WTC11 (cell line): ENCODE data around the gene HMGCL. TPM values are rescaled to one million over a fixed set of nuclear protein-coding genes. Genes with fewer than 3 reads are reported as not detected.
A peak's percentile ranks its signal among the peaks of the same experiment; 100 is the strongest.

Experiments
- ATAC-seq: fragments of 200-7000 bp; cut with Tn5 transposase; 2 replicates; pipeline ENCODE4 v1.10.0; 2021; ENCODE audit warnings: mild to moderate bottlenecking, moderate library complexity
- CTCF ChIA-PET: fragments of 300-600 bp; sonication (Branson Sonifier 250); formaldehyde crosslinking; loops from one replicate; lab custom pipeline; 2021; ENCODE audit warnings: antibody characterized with exemption; lab: Charles Lee
- POLR2A ChIA-PET: fragments of 350-600 bp; sonication (Branson Sonifier 250); formaldehyde crosslinking; loops from one replicate; lab custom pipeline; 2021; ENCODE audit warnings: antibody characterized with exemption; lab: Charles Lee
- DNase-seq: peaks from one replicate; pipeline ENCODE4 v3.0.0; 2021; ENCODE audit warnings: low spot score
- H3K27ac Mint-ChIP-seq: 2 replicates; pipeline ENCODE4 v1.8.0; 2021; ENCODE audit warnings: mixed read lengths
- H3K27me3 Mint-ChIP-seq: 2 replicates; pipeline ENCODE4 v1.8.0; 2021; ENCODE audit warnings: low read depth, mild to moderate bottlenecking, moderate library complexity, mixed read lengths
- H3K36me3 Mint-ChIP-seq: 2 replicates; pipeline ENCODE4 v1.8.0; 2021; ENCODE audit warnings: mixed read lengths
- H3K4me1 Mint-ChIP-seq: 2 replicates; pipeline ENCODE4 v1.8.0; 2022; ENCODE audit warnings: mixed read lengths
- H3K4me3 Mint-ChIP-seq: 2 replicates; pipeline ENCODE4 v1.8.0; 2021; ENCODE audit warnings: mild to moderate bottlenecking, moderate library complexity, mixed read lengths
- H3K9me3 Mint-ChIP-seq: 2 replicates; pipeline ENCODE4 v1.8.0; 2021; ENCODE audit warnings: mixed read lengths
- CBFB ChIP-seq: sonication (generic); formaldehyde crosslinking; IDR thresholded peaks from 2 replicates; pipeline ENCODE4 v1.8.1; 2022; ENCODE audit warnings: mild to moderate bottlenecking, low read depth, missing genetic modification reagents
- FOXP1 ChIP-seq: sonication (generic); formaldehyde crosslinking; IDR thresholded peaks from 2 replicates; pipeline ENCODE4 v1.8.0; 2022; ENCODE audit warnings: missing genetic modification reagents, mild to moderate bottlenecking, moderate library complexity, borderline replicate concordance
- HMGA2 ChIP-seq: fragments of 250-450 bp; sonication (Bioruptor Pico); IDR thresholded peaks from 2 replicates; pipeline ENCODE4 v1.4.0; 2021; ENCODE audit warnings: mild to moderate bottlenecking, moderate library complexity
- NFATC4 ChIP-seq: fragments of 250-450 bp; sonication (Bioruptor Pico); IDR thresholded peaks from 2 replicates; pipeline ENCODE4 v1.9.0; 2021; ENCODE audit warnings: mild to moderate bottlenecking
- RORB ChIP-seq: fragments of 250-450 bp; sonication (Bioruptor Pico); IDR thresholded peaks from 2 replicates; pipeline ENCODE4 v1.9.0; 2021; ENCODE audit warnings: mild to moderate bottlenecking
- SMAD4 ChIP-seq: sonication (generic); formaldehyde crosslinking; IDR thresholded peaks from 2 replicates; pipeline ENCODE4 v1.8.0; 2022; ENCODE audit warnings: mild to moderate bottlenecking, missing genetic modification reagents
- SOX15 ChIP-seq: fragments of 250-450 bp; sonication (Bioruptor Pico); IDR thresholded peaks from 2 replicates; pipeline ENCODE4 v1.9.0; 2021; ENCODE audit warnings: mild to moderate bottlenecking
- SP1 ChIP-seq: sonication (generic); formaldehyde crosslinking; conservative IDR thresholded peaks from 2 replicates; pipeline ENCODE4 v1.8.1; 2022; ENCODE audit warnings: missing genetic modification reagents
- TEAD1 ChIP-seq: sonication (generic); formaldehyde crosslinking; IDR thresholded peaks from 2 replicates; pipeline ENCODE4 v1.8.0; 2022; ENCODE audit warnings: mild to moderate bottlenecking, missing genetic modification reagents
- total RNA-seq: library from RNA; stranded (reverse); gene quantifications from 3 replicates; pipeline ENCODE4 v1.2.3, GENCODE V29; 2021
- TF ChIP-seq, protein P1 (sequence below): sonication (generic); formaldehyde crosslinking; IDR thresholded peaks from 2 replicates; pipeline ENCODE4 v1.8.1; 2022; ENCODE audit warnings: low read depth, missing genetic modification reagents, borderline replicate concordance
- TF ChIP-seq, protein P2 (sequence below): fragments of 250-450 bp; sonication (Bioruptor Pico); IDR thresholded peaks from 2 replicates; pipeline ENCODE4 v1.9.0; 2021; ENCODE audit warnings: mild to moderate bottlenecking
- TF ChIP-seq, protein P3 (sequence below): fragments of 250-450 bp; sonication (Bioruptor Pico); IDR thresholded peaks from 2 replicates; pipeline ENCODE4 v1.9.0; 2021; ENCODE audit warnings: mild to moderate bottlenecking, borderline replicate concordance
- TF ChIP-seq, protein P4 (sequence below): sonication (generic); formaldehyde crosslinking; IDR thresholded peaks from 2 replicates; pipeline ENCODE4 v1.8.0; 2022; ENCODE audit warnings: missing genetic modification reagents
- TF ChIP-seq, protein P5 (sequence below): sonication (generic); formaldehyde crosslinking; IDR thresholded peaks from 2 replicates; pipeline ENCODE4 v1.8.0; 2022; ENCODE audit warnings: mild to moderate bottlenecking, missing genetic modification reagents
- TF ChIP-seq, protein P6 (sequence below): fragments of 250-450 bp; sonication (Bioruptor Pico); IDR thresholded peaks from 2 replicates; pipeline ENCODE4 v1.8.0; 2021; ENCODE audit warnings: mild to moderate bottlenecking

Gene HMGCL
- total RNA-seq, 1 experiment from 2014 or later: 22.7 TPM

DNA sequence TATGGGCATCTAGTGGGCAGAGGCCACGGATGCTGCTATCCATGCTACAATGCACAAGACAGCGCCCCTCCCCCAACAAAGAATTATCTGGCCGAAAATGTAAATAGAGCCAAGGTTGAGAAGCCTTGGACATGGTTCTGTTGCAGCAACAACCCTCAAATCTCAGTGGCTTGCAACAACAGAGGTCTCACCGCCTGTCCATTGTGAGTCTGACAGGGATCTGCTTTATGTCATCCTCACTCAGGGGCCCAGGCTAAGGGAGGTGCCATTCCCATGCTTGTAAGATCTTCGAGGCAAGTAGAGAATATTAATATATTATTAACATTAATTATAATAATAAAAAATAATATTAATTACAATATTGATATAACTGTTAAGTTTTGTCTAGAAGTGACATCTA is 56.5 kb downstream of the HMGCL start:
- H3K36me3 Mint-ChIP-seq: peaks cover 5% of the 10 kb centered on the region; the same call in 1 of the 2 replicates
- no peak overlapping the region for H3K4me3 Mint-ChIP-seq
- no peak for DNase-seq
- CTCF ChIA-PET: interaction anchor here (0.8 kb wide), 1 partner anchor 272 kb away, joined by 3 read pairs; no protein-coding TSS in a partner anchor
- no peaks in the 10 kb centered on the region for H3K4me1 Mint-ChIP-seq
- H3K9me3 Mint-ChIP-seq: no peaks in the 10 kb centered on the region
- H3K27me3 Mint-ChIP-seq: no peaks in the 10 kb centered on the region
- ATAC-seq: no peak
- POLR2A ChIA-PET: no interaction called here
- TF ChIP-seq, protein P1, sequence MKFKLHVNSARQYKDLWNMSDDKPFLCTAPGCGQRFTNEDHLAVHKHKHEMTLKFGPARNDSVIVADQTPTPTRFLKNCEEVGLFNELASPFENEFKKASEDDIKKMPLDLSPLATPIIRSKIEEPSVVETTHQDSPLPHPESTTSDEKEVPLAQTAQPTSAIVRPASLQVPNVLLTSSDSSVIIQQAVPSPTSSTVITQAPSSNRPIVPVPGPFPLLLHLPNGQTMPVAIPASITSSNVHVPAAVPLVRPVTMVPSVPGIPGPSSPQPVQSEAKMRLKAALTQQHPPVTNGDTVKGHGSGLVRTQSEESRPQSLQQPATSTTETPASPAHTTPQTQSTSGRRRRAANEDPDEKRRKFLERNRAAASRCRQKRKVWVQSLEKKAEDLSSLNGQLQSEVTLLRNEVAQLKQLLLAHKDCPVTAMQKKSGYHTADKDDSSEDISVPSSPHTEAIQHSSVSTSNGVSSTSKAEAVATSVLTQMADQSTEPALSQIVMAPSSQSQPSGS: no peak
- TF ChIP-seq SMAD4 (CRISPR knock-in tag) (no peak), HMGA2 (CRISPR knock-in tag) (peak; percentile 79)
- TF ChIP-seq, protein P2, sequence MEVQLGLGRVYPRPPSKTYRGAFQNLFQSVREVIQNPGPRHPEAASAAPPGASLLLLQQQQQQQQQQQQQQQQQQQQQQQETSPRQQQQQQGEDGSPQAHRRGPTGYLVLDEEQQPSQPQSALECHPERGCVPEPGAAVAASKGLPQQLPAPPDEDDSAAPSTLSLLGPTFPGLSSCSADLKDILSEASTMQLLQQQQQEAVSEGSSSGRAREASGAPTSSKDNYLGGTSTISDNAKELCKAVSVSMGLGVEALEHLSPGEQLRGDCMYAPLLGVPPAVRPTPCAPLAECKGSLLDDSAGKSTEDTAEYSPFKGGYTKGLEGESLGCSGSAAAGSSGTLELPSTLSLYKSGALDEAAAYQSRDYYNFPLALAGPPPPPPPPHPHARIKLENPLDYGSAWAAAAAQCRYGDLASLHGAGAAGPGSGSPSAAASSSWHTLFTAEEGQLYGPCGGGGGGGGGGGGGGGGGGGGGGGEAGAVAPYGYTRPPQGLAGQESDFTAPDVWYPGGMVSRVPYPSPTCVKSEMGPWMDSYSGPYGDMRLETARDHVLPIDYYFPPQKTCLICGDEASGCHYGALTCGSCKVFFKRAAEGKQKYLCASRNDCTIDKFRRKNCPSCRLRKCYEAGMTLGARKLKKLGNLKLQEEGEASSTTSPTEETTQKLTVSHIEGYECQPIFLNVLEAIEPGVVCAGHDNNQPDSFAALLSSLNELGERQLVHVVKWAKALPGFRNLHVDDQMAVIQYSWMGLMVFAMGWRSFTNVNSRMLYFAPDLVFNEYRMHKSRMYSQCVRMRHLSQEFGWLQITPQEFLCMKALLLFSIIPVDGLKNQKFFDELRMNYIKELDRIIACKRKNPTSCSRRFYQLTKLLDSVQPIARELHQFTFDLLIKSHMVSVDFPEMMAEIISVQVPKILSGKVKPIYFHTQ (CRISPR knock-in tag): no peak
- H3K27ac Mint-ChIP-seq: no peak overlapping the region

DNA sequence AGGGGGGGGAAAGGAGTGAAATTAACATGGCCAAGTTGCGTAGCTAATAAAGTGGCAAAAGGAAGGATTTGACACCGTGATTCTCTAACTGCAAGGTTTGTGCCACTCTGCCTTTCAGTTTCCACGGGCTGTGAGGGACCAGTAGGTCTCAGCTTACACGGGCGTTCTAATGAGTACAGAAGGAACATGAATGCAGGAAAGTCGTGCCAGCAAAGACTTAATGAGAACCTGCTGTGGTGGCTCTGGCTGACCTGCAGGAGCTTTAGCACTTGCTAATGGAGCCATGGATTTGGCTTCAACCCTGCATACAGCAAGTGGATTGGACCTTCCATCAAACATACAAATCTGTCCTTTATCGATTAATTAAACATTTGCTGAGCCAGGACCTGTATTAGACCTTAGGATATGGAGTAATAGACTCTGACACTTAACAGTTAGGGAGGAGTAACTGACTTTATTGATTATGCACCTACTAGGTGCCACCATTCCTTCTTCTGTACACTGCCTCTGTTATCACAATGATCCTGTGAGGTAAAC is 62.1 kb downstream of the HMGCL start:
- H3K9me3 Mint-ChIP-seq: no peaks in the 10 kb centered on the region
- peaks cover 34% of the 10 kb centered on the region for H3K36me3 Mint-ChIP-seq
- H3K27me3 Mint-ChIP-seq: no peaks in the 10 kb centered on the region
- no peak overlapping the region for H3K4me3 Mint-ChIP-seq
- no peaks in the 10 kb centered on the region for H3K4me1 Mint-ChIP-seq
- TF ChIP-seq, protein P3, sequence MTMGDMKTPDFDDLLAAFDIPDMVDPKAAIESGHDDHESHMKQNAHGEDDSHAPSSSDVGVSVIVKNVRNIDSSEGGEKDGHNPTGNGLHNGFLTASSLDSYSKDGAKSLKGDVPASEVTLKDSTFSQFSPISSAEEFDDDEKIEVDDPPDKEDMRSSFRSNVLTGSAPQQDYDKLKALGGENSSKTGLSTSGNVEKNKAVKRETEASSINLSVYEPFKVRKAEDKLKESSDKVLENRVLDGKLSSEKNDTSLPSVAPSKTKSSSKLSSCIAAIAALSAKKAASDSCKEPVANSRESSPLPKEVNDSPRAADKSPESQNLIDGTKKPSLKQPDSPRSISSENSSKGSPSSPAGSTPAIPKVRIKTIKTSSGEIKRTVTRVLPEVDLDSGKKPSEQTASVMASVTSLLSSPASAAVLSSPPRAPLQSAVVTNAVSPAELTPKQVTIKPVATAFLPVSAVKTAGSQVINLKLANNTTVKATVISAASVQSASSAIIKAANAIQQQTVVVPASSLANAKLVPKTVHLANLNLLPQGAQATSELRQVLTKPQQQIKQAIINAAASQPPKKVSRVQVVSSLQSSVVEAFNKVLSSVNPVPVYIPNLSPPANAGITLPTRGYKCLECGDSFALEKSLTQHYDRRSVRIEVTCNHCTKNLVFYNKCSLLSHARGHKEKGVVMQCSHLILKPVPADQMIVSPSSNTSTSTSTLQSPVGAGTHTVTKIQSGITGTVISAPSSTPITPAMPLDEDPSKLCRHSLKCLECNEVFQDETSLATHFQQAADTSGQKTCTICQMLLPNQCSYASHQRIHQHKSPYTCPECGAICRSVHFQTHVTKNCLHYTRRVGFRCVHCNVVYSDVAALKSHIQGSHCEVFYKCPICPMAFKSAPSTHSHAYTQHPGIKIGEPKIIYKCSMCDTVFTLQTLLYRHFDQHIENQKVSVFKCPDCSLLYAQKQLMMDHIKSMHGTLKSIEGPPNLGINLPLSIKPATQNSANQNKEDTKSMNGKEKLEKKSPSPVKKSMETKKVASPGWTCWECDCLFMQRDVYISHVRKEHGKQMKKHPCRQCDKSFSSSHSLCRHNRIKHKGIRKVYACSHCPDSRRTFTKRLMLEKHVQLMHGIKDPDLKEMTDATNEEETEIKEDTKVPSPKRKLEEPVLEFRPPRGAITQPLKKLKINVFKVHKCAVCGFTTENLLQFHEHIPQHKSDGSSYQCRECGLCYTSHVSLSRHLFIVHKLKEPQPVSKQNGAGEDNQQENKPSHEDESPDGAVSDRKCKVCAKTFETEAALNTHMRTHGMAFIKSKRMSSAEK (CRISPR knock-in tag): no peak
- TF ChIP-seq SP1 (CRISPR knock-in tag) (no peak), CBFB (no peak), FOXP1 (no peak), TEAD1 (CRISPR knock-in tag) (no peak), NFATC4 (CRISPR knock-in tag) (no peak), SOX15 (CRISPR knock-in tag) (no peak), RORB (CRISPR knock-in tag) (no peak)
- TF ChIP-seq, protein P2 (CRISPR knock-in tag): no peak
- TF ChIP-seq, protein P4, sequence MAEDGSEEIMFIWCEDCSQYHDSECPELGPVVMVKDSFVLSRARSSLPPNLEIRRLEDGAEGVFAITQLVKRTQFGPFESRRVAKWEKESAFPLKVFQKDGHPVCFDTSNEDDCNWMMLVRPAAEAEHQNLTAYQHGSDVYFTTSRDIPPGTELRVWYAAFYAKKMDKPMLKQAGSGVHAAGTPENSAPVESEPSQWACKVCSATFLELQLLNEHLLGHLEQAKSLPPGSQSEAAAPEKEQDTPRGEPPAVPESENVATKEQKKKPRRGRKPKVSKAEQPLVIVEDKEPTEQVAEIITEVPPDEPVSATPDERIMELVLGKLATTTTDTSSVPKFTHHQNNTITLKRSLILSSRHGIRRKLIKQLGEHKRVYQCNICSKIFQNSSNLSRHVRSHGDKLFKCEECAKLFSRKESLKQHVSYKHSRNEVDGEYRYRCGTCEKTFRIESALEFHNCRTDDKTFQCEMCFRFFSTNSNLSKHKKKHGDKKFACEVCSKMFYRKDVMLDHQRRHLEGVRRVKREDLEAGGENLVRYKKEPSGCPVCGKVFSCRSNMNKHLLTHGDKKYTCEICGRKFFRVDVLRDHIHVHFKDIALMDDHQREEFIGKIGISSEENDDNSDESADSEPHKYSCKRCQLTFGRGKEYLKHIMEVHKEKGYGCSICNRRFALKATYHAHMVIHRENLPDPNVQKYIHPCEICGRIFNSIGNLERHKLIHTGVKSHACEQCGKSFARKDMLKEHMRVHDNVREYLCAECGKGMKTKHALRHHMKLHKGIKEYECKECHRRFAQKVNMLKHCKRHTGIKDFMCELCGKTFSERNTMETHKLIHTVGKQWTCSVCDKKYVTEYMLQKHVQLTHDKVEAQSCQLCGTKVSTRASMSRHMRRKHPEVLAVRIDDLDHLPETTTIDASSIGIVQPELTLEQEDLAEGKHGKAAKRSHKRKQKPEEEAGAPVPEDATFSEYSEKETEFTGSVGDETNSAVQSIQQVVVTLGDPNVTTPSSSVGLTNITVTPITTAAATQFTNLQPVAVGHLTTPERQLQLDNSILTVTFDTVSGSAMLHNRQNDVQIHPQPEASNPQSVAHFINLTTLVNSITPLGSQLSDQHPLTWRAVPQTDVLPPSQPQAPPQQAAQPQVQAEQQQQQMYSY (CRISPR knock-in tag): no peak
- TF ChIP-seq, protein P5, sequence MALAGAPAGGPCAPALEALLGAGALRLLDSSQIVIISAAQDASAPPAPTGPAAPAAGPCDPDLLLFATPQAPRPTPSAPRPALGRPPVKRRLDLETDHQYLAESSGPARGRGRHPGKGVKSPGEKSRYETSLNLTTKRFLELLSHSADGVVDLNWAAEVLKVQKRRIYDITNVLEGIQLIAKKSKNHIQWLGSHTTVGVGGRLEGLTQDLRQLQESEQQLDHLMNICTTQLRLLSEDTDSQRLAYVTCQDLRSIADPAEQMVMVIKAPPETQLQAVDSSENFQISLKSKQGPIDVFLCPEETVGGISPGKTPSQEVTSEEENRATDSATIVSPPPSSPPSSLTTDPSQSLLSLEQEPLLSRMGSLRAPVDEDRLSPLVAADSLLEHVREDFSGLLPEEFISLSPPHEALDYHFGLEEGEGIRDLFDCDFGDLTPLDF: no peak
- TF ChIP-seq, protein P6, sequence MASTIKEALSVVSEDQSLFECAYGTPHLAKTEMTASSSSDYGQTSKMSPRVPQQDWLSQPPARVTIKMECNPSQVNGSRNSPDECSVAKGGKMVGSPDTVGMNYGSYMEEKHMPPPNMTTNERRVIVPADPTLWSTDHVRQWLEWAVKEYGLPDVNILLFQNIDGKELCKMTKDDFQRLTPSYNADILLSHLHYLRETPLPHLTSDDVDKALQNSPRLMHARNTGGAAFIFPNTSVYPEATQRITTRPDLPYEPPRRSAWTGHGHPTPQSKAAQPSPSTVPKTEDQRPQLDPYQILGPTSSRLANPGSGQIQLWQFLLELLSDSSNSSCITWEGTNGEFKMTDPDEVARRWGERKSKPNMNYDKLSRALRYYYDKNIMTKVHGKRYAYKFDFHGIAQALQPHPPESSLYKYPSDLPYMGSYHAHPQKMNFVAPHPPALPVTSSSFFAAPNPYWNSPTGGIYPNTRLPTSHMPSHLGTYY (CRISPR knock-in tag): no peak
- CTCF ChIA-PET: interaction anchor here (0.9 to 1.0 kb wide), 2 partner anchors 9 to 18 kb away, joined by 3 read pairs; no protein-coding TSS in a partner anchor
- no peak for ATAC-seq
- no peak overlapping the region for H3K27ac Mint-ChIP-seq
- POLR2A ChIA-PET: no interaction called here
- no peak for DNase-seq
